ENCODE data around the gene ZNF785. TPM values are rescaled to one million over a fixed set of nuclear protein-coding genes. Genes with fewer than 3 reads are reported as not detected.

The ZNF785 gene
- total RNA-seq, 1 experiment from 2014 or later: 23.2 TPM

DNA sequence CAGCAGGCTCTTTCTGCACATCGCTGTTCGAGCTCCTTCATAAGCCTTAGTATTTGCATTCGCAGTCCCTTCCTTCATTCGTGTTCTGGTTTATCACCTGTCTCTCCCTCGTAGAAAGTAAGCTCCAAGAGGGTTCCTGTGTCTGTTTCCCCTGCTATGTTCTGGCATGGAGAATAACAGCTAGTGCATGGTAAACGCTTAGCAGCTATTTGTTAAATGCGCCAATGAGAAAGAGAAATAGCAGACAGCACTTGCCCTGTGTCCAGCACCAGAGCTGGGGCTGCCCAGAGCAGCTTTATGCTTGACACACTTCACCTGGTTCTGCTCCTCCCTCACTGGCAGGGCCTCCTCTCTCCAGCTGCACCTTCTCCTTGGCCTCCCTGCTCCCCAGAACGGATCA, 19.5 kb downstream of the ZNF785 start:
- Histone ChIP-seq H3K27me3 (replicated peaks; ENCODE audit: insufficient read depth, low read depth, low read length, poor library complexity) (no peaks in the 10 kb centered on the region), H3K4me1 (ENCODE audit: insufficient read depth, low read length, poor library complexity, severe bottlenecking) (peaks cover 20% of the 10 kb centered on the region), H3K4me3 (ENCODE audit: low read depth, low read length, poor library complexity, severe bottlenecking) (no peak overlapping the region), H3K36me3 (ENCODE audit: insufficient read depth, low read length, poor library complexity, severe bottlenecking) (no peaks in the 10 kb centered on the region), H3K27ac (ENCODE audit: low read depth, low read length, poor library complexity, severe bottlenecking) (no peak overlapping the region), H3K9me3 (ENCODE audit: low read depth, low read length, poor library complexity, severe bottlenecking) (no peaks in the 10 kb centered on the region)
- POLR2A ChIA-PET (ENCODE audit: low non-redundant PET): interaction anchor here (0.6 kb wide), 1 partner anchor 39 kb away, joined by 3 read pairs; no protein-coding TSS in a partner anchor
- intact Hi-C loops (cut with micrococcal nuclease; ENCODE audit: unreplicated experiment): no loop called here
- CTCF ChIA-PET: no interaction called here
- no peak for DNase-seq (ENCODE audit: low spot score)
- BruUV-seq (replicated peaks): no TSS peak
- no peak for TF ChIP-seq EZH2 (IDR thresholded peaks at IDR 0.05; ENCODE audit: borderline replicate concordance, low read depth, low read length, poor library complexity, severe bottlenecking)
- TF ChIP-seq, protein P1, sequence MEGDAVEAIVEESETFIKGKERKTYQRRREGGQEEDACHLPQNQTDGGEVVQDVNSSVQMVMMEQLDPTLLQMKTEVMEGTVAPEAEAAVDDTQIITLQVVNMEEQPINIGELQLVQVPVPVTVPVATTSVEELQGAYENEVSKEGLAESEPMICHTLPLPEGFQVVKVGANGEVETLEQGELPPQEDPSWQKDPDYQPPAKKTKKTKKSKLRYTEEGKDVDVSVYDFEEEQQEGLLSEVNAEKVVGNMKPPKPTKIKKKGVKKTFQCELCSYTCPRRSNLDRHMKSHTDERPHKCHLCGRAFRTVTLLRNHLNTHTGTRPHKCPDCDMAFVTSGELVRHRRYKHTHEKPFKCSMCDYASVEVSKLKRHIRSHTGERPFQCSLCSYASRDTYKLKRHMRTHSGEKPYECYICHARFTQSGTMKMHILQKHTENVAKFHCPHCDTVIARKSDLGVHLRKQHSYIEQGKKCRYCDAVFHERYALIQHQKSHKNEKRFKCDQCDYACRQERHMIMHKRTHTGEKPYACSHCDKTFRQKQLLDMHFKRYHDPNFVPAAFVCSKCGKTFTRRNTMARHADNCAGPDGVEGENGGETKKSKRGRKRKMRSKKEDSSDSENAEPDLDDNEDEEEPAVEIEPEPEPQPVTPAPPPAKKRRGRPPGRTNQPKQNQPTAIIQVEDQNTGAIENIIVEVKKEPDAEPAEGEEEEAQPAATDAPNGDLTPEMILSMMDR (conservative IDR thresholded peaks at IDR 0.05; ENCODE audit: low read depth, low read length): no peak

- CTCF ChIA-PET: no interaction called here
- POLR2A ChIA-PET (ENCODE audit: low non-redundant PET): interaction anchor here (0.6 kb wide), 1 partner anchor 39 kb away, joined by 3 read pairs; no protein-coding TSS in a partner anchor
These were observed 20.0 kb downstream of the ZNF785 start for GRCh38 chr16:30565526-30565925.

DNA sequence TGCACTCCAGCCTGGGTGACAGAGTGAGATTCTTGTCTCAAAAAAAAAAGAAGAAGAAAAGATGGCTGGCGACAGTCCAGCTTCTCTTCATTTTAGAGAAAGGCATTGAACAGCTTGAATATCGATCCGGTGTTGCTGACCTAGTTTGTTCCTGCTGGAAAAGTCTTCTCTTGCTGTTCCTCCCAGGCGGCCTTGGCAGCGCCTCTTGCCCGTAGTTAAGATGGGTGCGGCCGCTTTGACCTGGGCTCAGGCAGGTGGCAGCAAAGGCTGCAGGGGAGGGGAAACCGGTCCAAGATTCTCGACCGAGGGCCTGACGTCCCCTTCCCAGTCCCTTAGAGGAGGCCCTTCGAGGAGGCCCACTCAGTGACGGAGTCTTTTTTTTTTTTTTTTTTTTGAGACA, 23.5 kb downstream of the ZNF785 start:
- Histone ChIP-seq H3K4me3 (ENCODE audit: low read depth, low read length, poor library complexity, severe bottlenecking) (no peak overlapping the region), H3K36me3 (ENCODE audit: insufficient read depth, low read length, poor library complexity, severe bottlenecking) (no peaks in the 10 kb centered on the region), H3K27ac (ENCODE audit: low read depth, low read length, poor library complexity, severe bottlenecking) (no peak overlapping the region), H3K4me1 (ENCODE audit: insufficient read depth, low read length, poor library complexity, severe bottlenecking) (no peaks in the 10 kb centered on the region), H3K9me3 (ENCODE audit: low read depth, low read length, poor library complexity, severe bottlenecking) (no peaks in the 10 kb centered on the region), H3K27me3 (replicated peaks; ENCODE audit: insufficient read depth, low read depth, low read length, poor library complexity) (no peaks in the 10 kb centered on the region)
- no peak for DNase-seq (ENCODE audit: low spot score)
- ChIA-PET CTCF (no interaction called here), POLR2A (ENCODE audit: low non-redundant PET) (no interaction called here)
- no TSS peak for BruUV-seq (replicated peaks)
- intact Hi-C loops (cut with micrococcal nuclease; ENCODE audit: unreplicated experiment): no loop called here
- TF ChIP-seq, protein P1 (conservative IDR thresholded peaks at IDR 0.05; ENCODE audit: low read depth, low read length): no peak

More at GRCh38 chr16:30565526-30565925, 20.0 kb downstream of the ZNF785 start:
- TF ChIP-seq, protein P1 (conservative IDR thresholded peaks at IDR 0.05; ENCODE audit: low read depth, low read length): no peak
- TF ChIP-seq EZH2 (IDR thresholded peaks at IDR 0.05; ENCODE audit: borderline replicate concordance, low read depth, low read length, poor library complexity, severe bottlenecking): no peak
- Histone ChIP-seq H3K4me3 (ENCODE audit: low read depth, low read length, poor library complexity, severe bottlenecking) (no peak overlapping the region), H3K4me1 (ENCODE audit: insufficient read depth, low read length, poor library complexity, severe bottlenecking) (peaks cover 17% of the 10 kb centered on the region), H3K36me3 (ENCODE audit: insufficient read depth, low read length, poor library complexity, severe bottlenecking) (no peaks in the 10 kb centered on the region), H3K27me3 (replicated peaks; ENCODE audit: insufficient read depth, low read depth, low read length, poor library complexity) (no peaks in the 10 kb centered on the region), H3K27ac (ENCODE audit: low read depth, low read length, poor library complexity, severe bottlenecking) (no peak overlapping the region), H3K9me3 (ENCODE audit: low read depth, low read length, poor library complexity, severe bottlenecking) (no peaks in the 10 kb centered on the region)
- no peak for DNase-seq (ENCODE audit: low spot score)
- intact Hi-C loops (cut with micrococcal nuclease; ENCODE audit: unreplicated experiment): no loop called here
- no TSS peak for BruUV-seq (replicated peaks)
